ENCODE data around the gene EFNB2. TPM values are rescaled to one million over a fixed set of nuclear protein-coding genes. Genes with fewer than 3 reads are reported as not detected.

Gene EFNB2
- polyA plus RNA-seq, 3 donors: not detected

- no peak overlapping the region for H2AFZ ChIP-seq (ENCODE audit: insufficient read depth, low read depth, low read length, poor library complexity, severe bottlenecking)
- DNase-seq: no peak
- H3K4me3 Mint-ChIP-seq: no peak overlapping the region
- no peaks in the 10 kb centered on the region for H3K79me2 ChIP-seq (ENCODE audit: insufficient read depth, low read length)
- no peaks in the 10 kb centered on the region for H4K20me1 ChIP-seq (ENCODE audit: insufficient read depth, low read length)
- peaks cover 67 to 72% of the 10 kb centered on the region in 2 donors for H3K27me3 ChIP-seq (ENCODE audit: control insufficient read depth in 2 of 2, insufficient read depth in 2 of 2, low read length in 2 of 2)
- intact Hi-C loops (cut with micrococcal nuclease): no loop called here
- H3K9me3 ChIP-seq (replicated peaks in 1 of 2; ENCODE audit: control insufficient read depth in 1 of 2, insufficient read depth in 1 of 2, low read length in 2 of 2): peaks cover 0 to 4% of the 10 kb centered on the region in 2 donors
- H3K4me1 ChIP-seq (ENCODE audit: control insufficient read depth in 1 of 2, insufficient read depth in 2 of 2, low read length in 2 of 2): peaks cover 10 to 11% of the 10 kb centered on the region in 2 donors
- no CpG with 5 or more reads among the region's 3 CpGs for WGBS (ENCODE audit: insufficient coverage)
- H3K9ac ChIP-seq (ENCODE audit: insufficient read depth, low read length, poor library complexity, severe bottlenecking): no peak overlapping the region
- H3K36me3 Mint-ChIP-seq: no peaks in the 10 kb centered on the region
- peaks cover 62 to 82% (median 78%) of the 10 kb centered on the region in 3 donors for H3K27me3 Mint-ChIP-seq (ENCODE audit: low read depth in 3 of 3)
- no peak overlapping the region for H3K27ac Mint-ChIP-seq
- H3K9me3 Mint-ChIP-seq: peaks cover 0 to 3% (median 0%) of the 10 kb centered on the region in 7 donors
- H3K27ac ChIP-seq (ENCODE audit: low read depth in 1 of 2, low read length in 2 of 2): no peak overlapping the region
- no peak for TF ChIP-seq CTCF (IDR thresholded peaks at IDR 0.05)
- no peak overlapping the region for H3K4me3 ChIP-seq (replicated peaks in 1 of 3; ENCODE audit: low read depth in 2 of 3, low read length in 3 of 3)
- no peaks in the 10 kb centered on the region for H3K36me3 ChIP-seq (replicated peaks in 1 of 2; ENCODE audit: control insufficient read depth in 1 of 2, insufficient read depth in 2 of 2, low read length in 2 of 2)
- H3K4me1 Mint-ChIP-seq: peaks cover 17% of the 10 kb centered on the region
- H3K4me2 ChIP-seq (replicated peaks; ENCODE audit: extremely low read depth, low read length, poor library complexity, severe bottlenecking): no peak overlapping the region
Measured at GRCh38 chr13:106494936-106495335, 40.5 kb downstream of the EFNB2 start.

DNA sequence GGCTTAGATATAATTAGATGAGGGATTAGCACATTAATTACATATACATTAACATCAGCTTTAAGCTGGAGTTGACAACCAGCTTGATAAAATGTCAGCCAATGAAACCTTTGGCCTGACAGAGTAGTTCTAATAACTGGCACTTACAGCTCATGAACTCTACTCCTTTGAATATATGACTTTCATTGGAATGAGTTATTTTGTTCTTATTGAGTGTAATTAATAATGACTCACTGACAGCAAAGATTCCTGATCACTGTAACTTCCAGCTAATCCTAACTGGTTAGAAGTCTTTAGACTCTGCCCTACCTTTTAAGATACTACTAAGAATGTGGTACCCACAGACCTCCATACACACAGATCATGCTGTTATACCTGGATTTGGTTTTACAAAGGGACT is 41.0 kb downstream of the EFNB2 start:
- peaks cover 67 to 76% of the 10 kb centered on the region in 2 donors for H3K27me3 ChIP-seq (ENCODE audit: control insufficient read depth in 2 of 2, insufficient read depth in 2 of 2, low read length in 2 of 2)
- Mint-ChIP-seq H3K27me3 (ENCODE audit: low read depth in 3 of 3) (peaks cover 65 to 85% (median 78%) of the 10 kb centered on the region in 3 donors), H3K4me3 (no peak overlapping the region), H3K27ac (no peak overlapping the region), H3K4me1 (peaks cover 17% of the 10 kb centered on the region), H3K36me3 (no peaks in the 10 kb centered on the region), H3K9me3 (peaks cover 0 to 3% (median 0%) of the 10 kb centered on the region in 7 donors)
- no peak overlapping the region for H3K9ac ChIP-seq (ENCODE audit: insufficient read depth, low read length, poor library complexity, severe bottlenecking)
- no peak for DNase-seq
- no peaks in the 10 kb centered on the region for H3K79me2 ChIP-seq (ENCODE audit: insufficient read depth, low read length)
- intact Hi-C loops (cut with micrococcal nuclease): no loop called here
- H3K9me3 ChIP-seq (replicated peaks in 1 of 2; ENCODE audit: control insufficient read depth in 1 of 2, insufficient read depth in 1 of 2, low read length in 2 of 2): peaks cover 0 to 4% of the 10 kb centered on the region in 2 donors
- H3K4me1 ChIP-seq (ENCODE audit: control insufficient read depth in 1 of 2, insufficient read depth in 2 of 2, low read length in 2 of 2): peaks cover 10 to 11% of the 10 kb centered on the region in 2 donors
- no peaks in the 10 kb centered on the region for H4K20me1 ChIP-seq (ENCODE audit: insufficient read depth, low read length)
- no peak overlapping the region for H3K4me2 ChIP-seq (replicated peaks; ENCODE audit: extremely low read depth, low read length, poor library complexity, severe bottlenecking)
- H3K36me3 ChIP-seq (replicated peaks in 1 of 2; ENCODE audit: control insufficient read depth in 1 of 2, insufficient read depth in 2 of 2, low read length in 2 of 2): no peaks in the 10 kb centered on the region
- H2AFZ ChIP-seq (ENCODE audit: insufficient read depth, low read depth, low read length, poor library complexity, severe bottlenecking): no peak overlapping the region
- no peak overlapping the region for H3K4me3 ChIP-seq (replicated peaks in 1 of 3; ENCODE audit: low read depth in 2 of 3, low read length in 3 of 3)
- no peak for TF ChIP-seq CTCF (IDR thresholded peaks at IDR 0.05)
- no peak overlapping the region for H3K27ac ChIP-seq (ENCODE audit: low read depth in 1 of 2, low read length in 2 of 2)

Data from CD14-positive monocyte (primary cell).